Activated naive CD4-positive, alpha-beta T cell treated with Interleukin-2 at 50 U/mL for 16 hours (primary cell): ENCODE measurements around the gene KNSTRN.

Source experiments
- DNase-seq: peaks from one replicate; pipeline ENCODE4 v3.0.0-alpha.2; 2020

Gene KNSTRN

DNA sequence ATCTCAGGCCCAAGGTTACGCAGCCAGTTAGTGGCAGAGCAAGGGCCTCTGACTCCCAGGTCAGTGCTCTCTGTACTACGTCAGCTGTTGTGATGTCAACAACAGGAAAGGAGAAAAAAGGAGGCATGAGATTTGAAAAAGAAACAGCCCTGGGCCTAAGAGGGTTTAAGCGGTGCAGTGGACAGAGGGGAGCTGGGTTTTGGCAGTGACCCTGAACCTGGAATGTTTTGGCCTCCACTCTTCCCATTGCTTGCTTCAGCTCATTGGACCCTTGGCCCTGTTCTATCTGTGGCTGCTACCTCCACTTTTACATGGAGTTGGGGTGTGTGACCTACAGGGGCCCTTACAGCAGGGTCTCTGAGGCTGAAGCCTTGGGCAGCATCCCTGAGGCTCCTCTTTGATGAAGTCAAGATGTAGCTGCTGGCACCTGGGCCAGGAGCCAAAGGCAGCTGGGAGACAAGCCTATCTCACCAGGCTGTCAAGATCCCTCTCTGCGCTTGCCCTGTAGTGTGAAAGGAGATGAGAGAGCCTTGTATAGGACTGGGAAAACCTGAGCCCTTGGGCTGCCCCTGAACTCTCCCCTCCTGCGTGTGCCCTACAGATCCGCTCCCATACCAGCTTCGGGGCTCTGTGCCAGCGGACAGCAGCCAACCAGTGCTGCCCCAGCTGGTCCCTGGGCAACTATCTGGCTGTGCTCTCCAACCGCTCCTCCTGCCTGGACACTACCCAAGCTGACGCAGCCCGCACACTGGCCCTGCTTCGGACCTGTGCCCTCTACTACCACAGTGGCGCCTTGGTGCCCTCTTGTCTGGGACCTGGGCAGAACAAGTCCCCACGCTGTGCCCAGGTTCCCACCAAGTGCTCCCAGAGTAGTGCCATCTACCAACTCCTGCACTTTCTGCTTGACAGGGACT is 15.8 kb upstream of the KNSTRN start:
- no peak for DNase-seq

DNA sequence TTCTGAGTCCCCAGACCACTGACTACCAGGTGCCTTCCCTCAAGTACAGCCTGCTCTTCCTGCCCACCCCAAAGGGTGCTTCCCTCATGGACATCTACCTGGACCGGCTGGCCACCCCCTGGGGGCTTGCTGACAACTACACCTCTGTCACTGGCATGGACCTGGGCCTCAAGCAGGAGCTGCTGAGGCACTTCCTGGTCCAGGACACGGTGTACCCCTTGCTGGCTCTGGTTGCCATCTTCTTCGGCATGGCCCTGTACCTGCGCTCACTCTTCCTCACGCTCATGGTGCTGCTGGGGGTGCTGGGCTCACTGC is 15.2 kb upstream of the KNSTRN start:
- no peak for DNase-seq

DNA sequence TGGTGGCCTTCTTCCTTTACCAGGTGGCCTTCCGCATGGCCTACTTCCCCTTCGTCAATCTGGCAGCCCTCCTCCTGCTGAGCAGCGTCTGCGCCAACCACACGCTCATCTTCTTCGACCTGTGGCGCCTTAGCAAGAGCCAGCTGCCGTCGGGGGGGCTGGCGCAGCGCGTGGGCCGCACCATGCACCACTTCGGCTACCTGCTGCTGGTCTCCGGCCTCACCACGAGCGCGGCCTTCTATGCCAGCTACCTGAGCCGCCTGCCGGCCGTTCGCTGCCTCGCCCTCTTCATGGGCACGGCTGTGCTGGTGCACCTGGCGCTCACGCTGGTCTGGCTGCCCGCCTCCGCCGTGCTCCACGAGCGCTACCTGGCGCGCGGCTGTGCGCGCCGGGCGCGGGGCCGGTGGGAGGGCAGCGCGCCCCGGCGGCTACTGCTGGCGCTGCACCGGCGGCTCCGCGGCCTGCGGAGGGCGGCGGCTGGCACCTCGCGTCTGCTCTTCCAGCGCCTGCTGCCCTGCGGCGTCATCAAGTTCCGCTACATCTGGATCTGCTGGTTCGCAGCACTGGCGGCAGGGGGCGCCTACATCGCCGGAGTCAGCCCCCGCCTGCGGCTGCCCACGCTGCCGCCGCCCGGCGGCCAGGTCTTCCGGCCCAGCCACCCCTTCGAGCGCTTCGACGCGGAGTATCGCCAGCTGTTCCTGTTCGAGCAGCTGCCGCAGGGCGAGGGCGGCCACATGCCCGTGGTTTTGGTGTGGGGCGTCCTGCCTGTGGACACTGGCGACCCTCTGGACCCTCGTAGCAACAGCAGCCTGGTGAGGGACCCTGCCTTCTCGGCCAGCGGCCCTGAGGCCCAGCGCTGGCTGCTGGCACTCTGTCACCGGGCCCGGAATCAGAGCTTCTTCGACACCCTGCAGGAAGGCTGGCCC is 14.6 kb upstream of the KNSTRN start:
- peak; percentile 88 for DNase-seq

DNA sequence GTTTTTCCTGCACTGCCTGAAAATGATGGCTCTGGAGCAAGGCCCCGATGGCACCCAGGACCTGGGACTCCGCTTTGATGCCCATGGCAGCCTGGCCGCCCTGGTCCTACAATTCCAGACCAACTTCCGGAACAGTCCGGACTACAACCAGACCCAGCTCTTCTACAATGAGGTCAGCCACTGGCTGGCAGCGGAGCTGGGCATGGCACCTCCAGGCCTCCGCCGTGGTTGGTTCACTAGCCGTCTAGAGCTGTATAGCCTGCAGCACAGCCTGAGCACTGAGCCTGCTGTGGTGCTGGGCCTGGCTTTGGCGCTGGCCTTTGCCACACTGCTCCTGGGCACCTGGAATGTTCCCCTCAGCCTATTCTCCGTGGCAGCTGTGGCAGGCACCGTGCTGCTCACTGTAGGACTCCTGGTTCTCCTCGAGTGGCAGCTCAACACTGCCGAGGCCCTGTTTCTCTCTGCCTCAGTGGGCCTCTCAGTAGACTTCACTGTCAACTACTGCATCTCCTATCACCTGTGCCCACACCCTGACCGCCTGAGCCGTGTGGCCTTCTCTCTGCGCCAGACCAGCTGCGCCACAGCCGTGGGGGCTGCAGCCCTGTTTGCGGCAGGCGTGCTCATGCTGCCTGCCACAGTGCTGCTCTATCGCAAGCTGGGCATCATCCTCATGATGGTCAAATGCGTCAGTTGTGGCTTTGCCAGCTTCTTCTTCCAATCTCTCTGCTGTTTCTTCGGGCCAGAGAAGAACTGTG is 13.6 kb upstream of the KNSTRN start:
- no peak for DNase-seq

DNA sequence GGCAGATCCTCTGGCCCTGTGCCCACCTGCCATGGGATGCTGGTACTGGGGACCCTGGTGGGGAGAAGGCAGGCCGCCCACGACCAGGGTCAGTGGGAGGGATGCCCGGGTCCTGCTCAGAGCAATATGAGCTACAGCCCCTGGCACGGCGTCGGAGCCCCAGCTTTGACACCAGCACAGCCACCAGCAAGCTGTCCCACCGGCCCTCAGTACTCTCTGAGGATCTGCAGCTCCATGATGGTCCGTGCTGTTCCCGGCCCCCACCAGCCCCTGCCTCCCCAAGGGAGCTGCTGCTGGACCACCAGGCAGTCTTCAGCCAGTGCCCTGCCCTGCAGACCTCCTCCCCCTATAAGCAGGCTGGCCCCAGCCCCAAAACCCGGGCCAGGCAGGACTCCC is 13.0 kb upstream of the KNSTRN start:
- no peak for DNase-seq

DNA sequence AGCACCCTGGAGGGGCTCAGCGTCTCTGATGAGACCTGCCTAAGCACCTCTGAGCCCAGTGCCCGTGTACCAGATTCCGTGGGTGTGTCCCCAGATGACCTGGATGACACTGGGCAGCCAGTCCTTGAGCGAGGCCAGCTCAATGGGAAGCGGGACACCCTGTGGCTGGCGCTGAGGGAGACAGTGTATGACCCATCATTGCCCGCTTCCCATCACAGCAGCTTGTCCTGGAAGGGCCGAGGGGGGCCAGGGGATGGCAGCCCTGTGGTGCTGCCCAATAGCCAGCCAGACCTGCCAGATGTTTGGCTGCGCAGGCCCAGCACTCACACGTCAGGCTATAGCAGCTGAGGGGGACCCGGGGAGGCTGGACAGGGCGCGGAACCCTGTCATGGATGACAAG is 12.6 kb upstream of the KNSTRN start:
- no peak for DNase-seq

DNA sequence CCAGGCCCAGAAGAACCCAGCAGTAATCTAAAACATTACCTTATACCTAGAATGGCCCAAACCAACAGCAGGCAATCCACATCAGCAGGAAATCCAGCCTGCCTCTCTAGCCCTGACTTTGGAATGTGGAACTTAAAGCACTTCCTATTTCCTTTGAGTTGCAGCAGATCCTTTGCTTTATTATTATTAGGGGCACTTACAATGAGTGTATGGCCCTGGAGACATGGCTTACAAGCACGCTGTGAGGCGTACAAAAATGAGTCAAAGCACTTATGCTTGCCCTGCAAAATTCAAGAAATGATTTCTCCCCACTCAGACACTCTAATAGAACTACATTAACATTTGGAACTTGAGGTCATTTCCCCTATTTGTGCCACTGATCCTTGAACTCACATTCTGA is 9.5 kb upstream of the KNSTRN start:
- DNase-seq, result no peak

DNA sequence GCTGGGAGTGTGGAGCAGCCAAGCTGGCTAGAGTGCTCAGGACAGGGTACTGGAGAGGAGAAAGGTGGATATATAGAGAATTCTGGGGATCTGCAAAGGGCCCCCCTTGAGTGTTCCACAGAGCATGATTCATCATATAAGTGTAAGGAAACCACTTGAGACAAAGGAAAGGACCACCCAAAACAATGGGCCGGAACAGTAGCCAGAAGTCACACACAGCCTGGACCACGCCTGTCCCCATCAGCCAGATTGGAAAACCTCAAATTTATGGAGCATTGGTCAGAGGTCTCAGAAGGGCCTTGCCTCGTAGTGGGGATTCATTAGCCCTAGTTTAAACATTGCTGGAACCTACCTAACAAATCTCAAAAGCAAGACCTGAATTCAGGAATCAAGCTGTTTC is 4.9 kb upstream of the KNSTRN start:
- DNase-seq, result no peak

DNA sequence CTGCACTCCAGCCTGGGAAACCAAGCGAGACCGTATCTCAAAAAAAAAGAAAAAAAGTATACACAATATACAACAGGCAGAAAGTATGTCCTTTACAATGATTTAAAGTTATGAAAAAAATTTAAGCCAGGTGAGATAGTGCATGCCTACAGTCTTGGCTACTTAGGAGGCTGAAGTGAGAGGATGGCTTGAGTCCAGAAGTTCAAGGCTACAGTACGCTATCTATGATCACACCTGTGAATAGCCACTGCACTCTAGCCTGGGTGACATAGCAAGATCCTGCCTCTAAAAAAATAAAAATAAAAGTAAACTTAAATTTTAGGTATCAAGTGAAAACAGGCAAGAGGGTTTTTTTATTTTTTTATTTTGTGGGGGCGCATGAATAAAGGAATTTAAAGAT is 3.1 kb upstream of the KNSTRN start:
- DNase-seq, result no peak

DNA sequence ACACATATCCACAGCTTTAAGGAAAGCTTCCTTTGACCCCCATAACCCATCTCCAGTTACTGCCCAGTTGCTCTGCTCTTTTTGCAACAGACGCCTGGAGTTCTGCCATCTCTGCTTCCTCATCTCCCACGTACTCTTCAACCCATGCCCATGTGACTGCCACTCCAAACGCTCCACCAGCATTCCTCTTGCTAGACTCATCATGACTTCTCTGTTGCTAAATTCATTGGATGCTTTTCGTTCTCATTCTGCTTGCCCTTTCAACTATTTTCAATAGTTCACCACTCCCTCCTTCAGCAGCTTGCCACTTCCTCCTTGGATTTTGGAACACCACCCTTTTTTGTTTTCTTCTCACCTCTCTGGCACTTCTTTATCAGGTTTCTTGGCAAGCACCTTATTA is 2.7 kb upstream of the KNSTRN start:
- DNase-seq, result no peak

DNA sequence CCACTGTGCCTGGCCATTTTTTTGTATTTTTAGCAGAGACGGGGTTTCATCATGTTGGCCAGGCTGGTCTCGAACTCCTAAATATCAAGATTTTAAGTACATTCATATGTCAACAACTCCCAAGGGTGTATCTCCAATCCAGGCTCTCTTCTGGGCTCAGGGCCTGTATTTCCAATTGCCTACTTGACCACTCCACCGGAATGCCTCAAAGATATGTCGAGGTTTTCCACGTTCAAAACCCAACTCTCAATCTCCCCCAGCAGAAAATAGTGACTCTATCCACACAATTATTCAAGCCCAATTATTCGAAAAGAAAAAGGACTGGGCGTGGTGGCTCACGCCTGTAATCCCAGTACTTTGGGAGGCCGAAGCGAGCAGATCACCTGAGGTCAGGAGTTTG is 1.9 kb upstream of the KNSTRN start:
- no peak for DNase-seq

DNA sequence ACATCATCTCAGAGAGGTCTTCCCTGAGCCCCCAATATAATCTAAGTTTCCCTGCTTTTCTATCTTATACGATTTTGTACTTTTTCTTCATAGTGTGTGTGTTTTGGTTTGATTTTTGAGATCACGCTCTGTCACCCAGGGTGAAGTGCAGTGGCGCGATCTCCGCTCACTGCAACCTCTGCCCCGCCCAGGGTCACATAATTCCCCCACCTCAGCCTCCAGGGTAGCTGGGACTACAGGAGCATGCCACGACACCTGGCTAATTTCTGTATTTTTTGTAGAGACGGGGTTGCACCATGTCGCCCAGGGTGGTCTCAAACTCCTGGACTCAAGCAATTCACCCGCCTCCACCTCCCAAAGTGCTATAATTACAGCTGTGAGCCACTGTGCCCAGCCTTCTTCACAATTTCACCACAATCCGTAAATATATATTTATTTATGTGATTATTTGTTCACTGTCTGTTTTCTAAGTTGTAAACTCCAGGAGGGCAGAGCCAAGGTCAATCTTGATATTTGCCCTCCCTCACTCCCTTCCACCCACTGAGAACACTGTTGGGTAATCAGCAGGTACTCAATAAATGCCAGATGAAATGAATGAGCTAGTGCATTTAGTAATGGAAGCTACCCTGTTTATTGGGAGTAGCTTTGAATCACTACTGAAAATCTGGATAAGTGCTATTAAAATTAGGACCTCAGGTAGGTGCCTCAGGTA is 547 bp upstream of the KNSTRN start:
- no peak for DNase-seq

DNA sequence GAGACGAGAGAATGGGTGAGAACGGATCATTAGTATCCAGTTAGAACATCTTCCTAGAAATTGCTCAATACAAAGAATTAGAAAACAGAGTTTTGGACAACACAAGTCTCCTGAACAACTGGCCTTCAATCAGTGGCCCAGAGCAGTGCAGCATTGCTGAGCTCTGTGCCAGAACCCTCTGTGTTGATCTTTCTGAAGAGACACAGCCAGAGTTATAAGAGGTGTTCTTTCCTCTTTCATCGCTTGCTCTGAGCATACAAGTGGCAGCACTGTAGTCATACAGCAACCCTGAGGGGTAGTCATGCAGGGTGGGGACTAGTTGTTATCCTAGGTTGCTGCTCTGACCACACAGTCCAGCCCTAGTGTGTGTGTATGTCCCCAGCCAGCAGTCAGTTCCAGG is 4.0 kb downstream of the KNSTRN start:
- DNase-seq, result no peak

DNA sequence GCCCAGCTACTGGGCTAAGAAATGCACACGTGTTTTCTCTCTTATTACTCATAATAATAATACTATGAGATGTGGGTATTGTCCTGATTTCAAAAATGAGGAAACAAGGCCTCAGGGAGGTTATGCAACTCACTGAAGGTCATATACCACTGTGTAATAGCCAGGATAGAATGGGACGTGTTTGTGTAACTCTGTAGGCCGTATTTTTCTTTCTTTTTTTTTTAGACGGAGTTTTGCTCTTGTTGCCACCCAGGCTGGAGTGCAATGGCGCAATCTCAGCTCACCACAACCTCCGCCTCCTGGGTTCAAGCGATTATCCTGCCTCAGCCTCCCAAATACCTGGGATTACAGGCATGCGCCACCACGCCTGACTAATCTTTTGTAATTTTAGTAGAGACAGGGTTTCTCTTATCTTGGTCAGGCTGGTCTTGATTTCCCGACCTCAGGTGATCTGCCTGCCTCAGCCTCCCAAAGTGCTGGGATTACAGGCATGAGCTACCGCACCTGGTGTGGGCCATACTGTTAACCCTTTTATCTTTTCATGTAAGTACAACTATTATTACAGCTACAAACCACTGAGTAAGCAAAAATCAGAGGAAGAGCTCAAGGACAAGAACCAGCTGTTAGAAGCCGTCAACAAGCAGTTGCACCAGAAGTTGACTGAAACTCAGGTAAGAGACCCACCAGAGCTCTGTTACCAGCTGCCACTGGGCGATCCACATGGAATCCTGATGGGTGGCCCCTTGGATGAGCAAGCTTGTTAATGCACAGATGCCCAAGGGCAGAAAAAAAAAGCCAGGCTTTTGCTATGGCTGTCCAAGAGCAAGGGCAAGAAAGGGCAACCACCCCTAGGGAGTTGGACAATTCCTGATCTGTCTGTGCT is 6.7 kb downstream of the KNSTRN start:
- no peak for DNase-seq

DNA sequence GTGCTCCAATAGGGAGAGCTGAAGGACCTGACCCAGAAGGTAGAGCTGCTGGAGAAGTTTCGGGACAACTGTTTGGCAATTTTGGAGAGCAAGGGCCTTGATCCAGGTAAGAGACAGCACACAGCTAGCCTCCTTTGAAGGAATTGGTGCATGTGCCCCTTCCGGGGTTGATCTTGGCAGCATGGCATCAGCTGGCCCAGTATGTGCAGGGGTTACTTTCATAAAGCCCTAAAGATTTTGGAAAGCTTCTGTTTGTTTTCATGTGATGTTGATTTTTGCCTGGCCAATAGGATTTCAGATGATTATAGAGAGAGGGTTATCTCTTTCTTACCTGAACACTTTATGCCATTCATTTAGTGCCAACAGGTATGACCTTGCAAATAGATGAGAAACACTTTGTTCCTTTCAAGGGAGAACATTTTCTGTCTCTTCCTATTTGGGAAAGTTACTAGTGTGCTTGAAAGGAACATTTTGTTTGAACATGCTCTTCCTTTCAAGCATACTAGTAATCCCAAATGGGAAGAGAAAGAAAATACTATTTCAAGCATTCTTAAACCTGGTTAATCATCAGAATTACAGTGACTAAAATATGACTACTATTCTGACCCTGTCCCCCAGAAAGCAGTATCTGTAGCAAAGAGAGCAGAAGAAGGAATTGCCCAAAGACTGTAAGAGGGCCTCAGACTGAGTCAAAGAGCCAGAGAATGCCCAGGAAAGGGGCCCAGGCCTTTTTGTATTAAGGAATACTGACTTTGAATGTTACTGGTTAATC is 7.5 kb downstream of the KNSTRN start:
- DNase-seq, result no peak

DNA sequence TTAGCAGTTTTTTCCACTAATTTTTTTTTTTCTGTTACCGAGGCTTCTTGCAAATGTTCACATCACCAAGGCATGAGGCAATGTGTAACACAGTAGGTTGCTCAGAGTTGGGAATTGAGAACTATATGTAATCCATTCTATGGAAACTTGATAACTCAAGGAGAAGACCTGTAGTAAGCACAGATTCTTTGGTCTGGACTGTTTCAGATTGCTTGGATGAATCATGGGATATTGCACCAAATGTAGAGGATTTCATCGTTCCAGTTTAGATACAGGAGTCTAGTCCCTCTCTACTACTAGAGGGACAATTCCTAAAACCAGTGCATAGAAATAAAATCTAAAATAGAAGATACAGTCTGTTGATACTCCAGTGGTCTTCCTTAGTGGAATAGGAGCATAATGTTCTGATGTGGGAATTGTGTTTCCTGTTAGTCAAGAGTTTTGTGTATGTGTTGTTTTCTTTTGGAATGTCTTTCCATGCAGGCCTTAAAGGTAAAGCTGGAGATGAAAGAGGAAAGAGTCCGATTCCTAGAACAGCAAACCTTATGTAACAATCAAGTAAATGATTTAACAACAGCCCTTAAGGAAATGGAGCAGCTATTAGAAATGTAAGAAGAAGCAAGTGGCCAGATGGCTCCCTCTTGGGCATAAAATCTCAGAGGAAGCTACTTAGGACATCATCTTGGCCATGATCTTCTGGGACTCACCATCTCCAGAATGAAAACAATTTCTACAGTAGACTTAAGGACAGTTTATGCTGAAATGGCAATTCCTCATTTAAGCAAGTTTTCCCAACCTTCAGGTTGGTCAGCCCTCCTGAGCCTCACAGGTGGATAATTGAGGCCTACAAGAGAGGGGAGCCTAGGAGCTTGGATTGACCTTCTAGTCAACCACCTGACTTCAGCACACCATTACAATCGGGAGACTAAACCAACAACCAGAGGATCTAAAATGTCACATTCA is 10.7 kb downstream of the KNSTRN start:
- DNase-seq, result no peak

DNA sequence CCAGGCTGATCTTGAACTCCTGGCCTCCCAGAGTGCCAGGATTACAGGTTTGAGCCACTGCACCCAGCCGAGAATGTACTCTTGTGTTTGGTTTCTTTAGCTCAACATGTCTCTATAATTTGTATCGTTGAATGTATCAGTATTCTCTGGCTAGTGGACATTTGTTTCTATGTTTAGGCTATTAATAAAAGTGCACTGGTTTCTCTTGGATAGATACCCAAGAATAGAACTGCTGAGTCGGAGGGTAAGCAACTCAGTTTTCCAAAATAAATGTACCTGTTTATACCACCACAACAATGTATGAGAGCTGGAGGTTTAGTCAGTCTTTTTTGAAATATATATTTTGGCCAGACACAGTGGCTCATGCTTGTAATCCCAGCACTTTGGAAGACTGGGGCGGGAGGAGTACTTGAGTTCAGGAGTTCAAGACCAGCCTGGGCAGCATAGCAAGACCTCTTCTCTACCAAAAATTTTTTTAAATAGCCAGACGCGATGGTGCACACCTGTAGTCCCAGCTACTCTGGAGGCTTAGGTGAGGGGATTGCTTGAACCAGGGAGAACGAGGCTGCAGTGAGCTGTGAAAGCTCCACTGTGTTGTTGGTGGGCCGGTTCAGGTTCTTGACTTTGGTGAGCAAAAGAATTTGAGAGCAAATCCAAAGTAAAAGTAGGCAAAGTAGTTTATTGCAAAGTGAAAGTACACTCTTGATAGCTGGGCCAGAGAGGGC is 15.3 kb downstream of the KNSTRN start:
- no peak for DNase-seq

DNA sequence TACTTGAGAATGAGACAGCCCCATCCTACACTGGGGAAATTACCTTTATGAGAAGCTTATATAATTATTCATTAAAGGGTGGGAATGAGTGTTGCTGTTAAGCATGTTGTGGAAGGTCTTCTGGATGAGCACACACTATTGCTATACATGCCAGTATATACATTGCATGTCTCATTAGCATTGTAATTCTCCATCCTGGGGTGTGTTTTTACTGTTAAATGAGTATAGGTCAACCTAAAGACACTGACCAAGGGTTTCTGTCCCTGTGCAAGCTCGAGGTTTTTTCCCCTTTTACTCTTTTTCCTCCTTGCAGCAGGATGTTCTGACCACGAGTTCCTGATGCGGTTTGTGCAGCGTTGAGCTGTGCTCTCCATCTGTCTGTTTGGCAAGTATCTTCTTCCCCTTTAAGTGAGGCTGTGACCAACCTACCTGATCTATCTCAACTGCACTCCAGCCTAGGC is 15.9 kb downstream of the KNSTRN start:
- no peak for DNase-seq

DNA sequence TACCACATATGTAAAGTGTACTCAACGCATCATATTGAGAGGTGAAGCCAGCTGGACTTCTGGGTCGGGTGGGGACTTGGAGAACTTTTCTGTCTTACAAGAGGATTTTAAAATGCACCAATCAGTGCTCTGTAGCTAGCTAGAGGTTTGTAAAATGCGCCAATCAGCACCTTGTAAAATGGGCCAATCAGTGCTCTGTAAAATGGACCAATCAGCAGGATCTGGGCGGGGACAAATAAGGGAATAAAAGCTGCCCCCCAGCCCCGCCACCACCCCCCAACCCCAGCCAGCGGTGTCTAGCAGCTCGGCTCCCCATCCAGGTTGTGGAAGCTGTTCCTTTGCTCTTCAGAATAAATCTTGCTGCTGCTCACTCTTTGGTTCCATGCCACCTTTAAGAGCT is 16.8 kb downstream of the KNSTRN start:
- DNase-seq, result no peak
